GM19035 (cell line): ENCODE results near the gene LRRC7.
"Not testable (repeated sequence)": the region's sequence is repeated elsewhere in the genome, so short reads cannot be mapped to it uniquely, and the experiment has no call there.

Source experiments
- ATAC-seq: cut with Tn5 transposase; IDR thresholded peaks from one replicate; pipeline ENCODE4 v1.9.1; 2021; ENCODE audit not compliant: unreplicated experiment

LRRC7 gene

GRCh38 chr1:69946935-69947334, 379.2 kb downstream of the LRRC7 start:
- no peak for ATAC-seq

GRCh38 chr1:69947837-69948236, 380.1 kb downstream of the LRRC7 start:
- no peak for ATAC-seq

- no peak for ATAC-seq
Observed at GRCh38 chr1:69952676-69953075, 385.0 kb downstream of the LRRC7 start.

- not testable (repeated sequence) for ATAC-seq
Observed at GRCh38 chr1:69962452-69962851, 394.7 kb downstream of the LRRC7 start.

- ATAC-seq, result no peak
Observed at GRCh38 chr1:69967245-69967766, 399.6 kb downstream of the LRRC7 start.

- ATAC-seq, result no peak
Observed at GRCh38 chr1:69976896-69977295, 409.2 kb downstream of the LRRC7 start.

GRCh38 chr1:69982992-69983391, 415.3 kb downstream of the LRRC7 start:
- no peak for ATAC-seq

- no peak for ATAC-seq
Observed at GRCh38 chr1:69985376-69985775, 417.7 kb downstream of the LRRC7 start.

- no peak for ATAC-seq
Observed at GRCh38 chr1:69985901-69986439, 418.2 kb downstream of the LRRC7 start.

GRCh38 chr1:69987881-69988280, 420.2 kb downstream of the LRRC7 start:
- ATAC-seq, result no peak

- no peak for ATAC-seq
Observed at GRCh38 chr1:69991644-69992043, 423.9 kb downstream of the LRRC7 start.

- no peak for ATAC-seq
Observed at GRCh38 chr1:69992594-69992993, 424.9 kb downstream of the LRRC7 start.

- ATAC-seq, result no peak
Observed at GRCh38 chr1:69993810-69994209, 426.1 kb downstream of the LRRC7 start.

GRCh38 chr1:69994241-69994640, 426.5 kb downstream of the LRRC7 start:
- no peak for ATAC-seq

- ATAC-seq, result no peak
Observed at GRCh38 chr1:69998847-69999246, 431.1 kb downstream of the LRRC7 start.

GRCh38 chr1:70003211-70003908, 435.6 kb downstream of the LRRC7 start:
- ATAC-seq, result no peak

- ATAC-seq, result no peak
Observed at GRCh38 chr1:70005386-70006034, 437.8 kb downstream of the LRRC7 start.

- no peak for ATAC-seq
Observed at GRCh38 chr1:70008660-70009059, 440.9 kb downstream of the LRRC7 start.

GRCh38 chr1:70017770-70018169, 450.0 kb downstream of the LRRC7 start:
- ATAC-seq, result no peak

- ATAC-seq, result no peak
Observed at GRCh38 chr1:70024272-70024671, 456.6 kb downstream of the LRRC7 start.

GRCh38 chr1:70025052-70025451, 457.3 kb downstream of the LRRC7 start:
- no peak for ATAC-seq

GRCh38 chr1:70025846-70026245, 458.1 kb downstream of the LRRC7 start:
- no peak for ATAC-seq
